Activated B cell treated with CpG ODN at 0.5 μM for 24 hours (primary cell): ENCODE data around the gene NCK1. TPM values are rescaled to one million over a fixed set of nuclear protein-coding genes. Genes with fewer than 3 reads are reported as not detected.

Experiments
- ATAC-seq: fragments of 200-7000 bp; cut with Tn5 transposase; one replicate; pipeline ENCODE4 v1.10.0; 2021; ENCODE audit warnings: low read depth, mild to moderate bottlenecking, moderate library complexity
- CTCF ChIA-PET: fragments of 350-600 bp; sonication (Branson Sonifier 250); formaldehyde crosslinking; loops from one replicate; lab custom pipeline; 2021; ENCODE audit warnings: antibody characterized with exemption; lab: Charles Lee
- POLR2A ChIA-PET: fragments of 350-600 bp; sonication (Branson Sonifier 250); formaldehyde crosslinking; loops from one replicate; lab custom pipeline; 2021; ENCODE audit warnings: antibody characterized with exemption; lab: Charles Lee
- DNase-seq: peaks from one replicate; pipeline ENCODE4 v3.0.0; 2022
- H3K27ac Mint-ChIP-seq: one replicate; pipeline ENCODE4 v1.8.0; 2020; ENCODE audit warnings: mixed read lengths
- H3K27me3 Mint-ChIP-seq: one replicate; pipeline ENCODE4 v1.8.0; 2021; ENCODE audit warnings: mixed read lengths
- H3K36me3 Mint-ChIP-seq: one replicate; pipeline ENCODE4 v1.8.0; 2021; ENCODE audit warnings: low read depth, mixed read lengths
- H3K4me1 Mint-ChIP-seq: one replicate; pipeline ENCODE4 v1.8.0; 2021; ENCODE audit warnings: mixed read lengths
- H3K4me3 Mint-ChIP-seq: one replicate; pipeline ENCODE4 v1.8.0; 2020; ENCODE audit warnings: mild to moderate bottlenecking, mixed read lengths
- H3K9me3 Mint-ChIP-seq: one replicate; pipeline ENCODE4 v1.8.0; 2020; ENCODE audit warnings: mixed read lengths
- intact Hi-C: fragments of 100-400 bp; cut with micrococcal nuclease; formaldehyde crosslinking; loops from one replicate; pipeline ENCODE4 v1.15.1; 2024
- total RNA-seq: library from RNA; stranded (reverse); gene quantifications from 2 replicates; pipeline ENCODE4 v1.2.3, GENCODE V29; 2022
- TF ChIP-seq, protein P1 (sequence below): fragments of 200-600 bp; IDR thresholded peaks from one replicate; pipeline ENCODE4 v1.8.0; 2022; ENCODE audit warnings: antibody characterized with exemption, mild to moderate bottlenecking

The NCK1 gene
- total RNA-seq, 1 donor from 2014 or later, result 29.7 TPM

DNA sequence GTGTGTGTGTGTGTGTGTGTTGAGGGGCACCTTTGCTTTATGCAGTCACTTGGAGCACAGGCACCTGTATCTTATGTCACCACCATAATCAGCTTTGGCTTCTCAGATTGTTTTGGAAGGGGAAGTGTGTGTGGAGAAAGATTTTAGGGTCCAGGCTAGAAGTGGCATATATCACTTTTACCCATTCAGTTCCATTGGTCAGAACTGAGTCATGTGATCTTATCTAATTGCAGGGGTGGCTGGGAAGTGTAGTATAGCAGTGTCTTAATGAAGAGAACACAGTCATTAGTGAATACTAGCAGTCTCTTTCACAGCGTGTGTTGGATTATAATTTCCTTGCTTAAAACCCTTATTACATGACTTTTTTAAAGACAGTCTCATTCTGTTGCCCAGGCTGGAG is 20.6 kb downstream of the NCK1 start:
- intact Hi-C loops, result no loop called here
- ChIA-PET POLR2A (no interaction called here), CTCF (no interaction called here)
- Mint-ChIP-seq H3K27ac (no peak overlapping the region), H3K9me3 (no peaks in the 10 kb centered on the region), H3K27me3 (no peaks in the 10 kb centered on the region), H3K4me3 (no peak overlapping the region), H3K4me1 (peaks cover 68% of the 10 kb centered on the region), H3K36me3 (peaks cover 7% of the 10 kb centered on the region)
- DNase-seq (no peak), ATAC-seq (peak; percentile 50)
- TF ChIP-seq, protein P1, sequence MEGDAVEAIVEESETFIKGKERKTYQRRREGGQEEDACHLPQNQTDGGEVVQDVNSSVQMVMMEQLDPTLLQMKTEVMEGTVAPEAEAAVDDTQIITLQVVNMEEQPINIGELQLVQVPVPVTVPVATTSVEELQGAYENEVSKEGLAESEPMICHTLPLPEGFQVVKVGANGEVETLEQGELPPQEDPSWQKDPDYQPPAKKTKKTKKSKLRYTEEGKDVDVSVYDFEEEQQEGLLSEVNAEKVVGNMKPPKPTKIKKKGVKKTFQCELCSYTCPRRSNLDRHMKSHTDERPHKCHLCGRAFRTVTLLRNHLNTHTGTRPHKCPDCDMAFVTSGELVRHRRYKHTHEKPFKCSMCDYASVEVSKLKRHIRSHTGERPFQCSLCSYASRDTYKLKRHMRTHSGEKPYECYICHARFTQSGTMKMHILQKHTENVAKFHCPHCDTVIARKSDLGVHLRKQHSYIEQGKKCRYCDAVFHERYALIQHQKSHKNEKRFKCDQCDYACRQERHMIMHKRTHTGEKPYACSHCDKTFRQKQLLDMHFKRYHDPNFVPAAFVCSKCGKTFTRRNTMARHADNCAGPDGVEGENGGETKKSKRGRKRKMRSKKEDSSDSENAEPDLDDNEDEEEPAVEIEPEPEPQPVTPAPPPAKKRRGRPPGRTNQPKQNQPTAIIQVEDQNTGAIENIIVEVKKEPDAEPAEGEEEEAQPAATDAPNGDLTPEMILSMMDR, result no peak

DNA sequence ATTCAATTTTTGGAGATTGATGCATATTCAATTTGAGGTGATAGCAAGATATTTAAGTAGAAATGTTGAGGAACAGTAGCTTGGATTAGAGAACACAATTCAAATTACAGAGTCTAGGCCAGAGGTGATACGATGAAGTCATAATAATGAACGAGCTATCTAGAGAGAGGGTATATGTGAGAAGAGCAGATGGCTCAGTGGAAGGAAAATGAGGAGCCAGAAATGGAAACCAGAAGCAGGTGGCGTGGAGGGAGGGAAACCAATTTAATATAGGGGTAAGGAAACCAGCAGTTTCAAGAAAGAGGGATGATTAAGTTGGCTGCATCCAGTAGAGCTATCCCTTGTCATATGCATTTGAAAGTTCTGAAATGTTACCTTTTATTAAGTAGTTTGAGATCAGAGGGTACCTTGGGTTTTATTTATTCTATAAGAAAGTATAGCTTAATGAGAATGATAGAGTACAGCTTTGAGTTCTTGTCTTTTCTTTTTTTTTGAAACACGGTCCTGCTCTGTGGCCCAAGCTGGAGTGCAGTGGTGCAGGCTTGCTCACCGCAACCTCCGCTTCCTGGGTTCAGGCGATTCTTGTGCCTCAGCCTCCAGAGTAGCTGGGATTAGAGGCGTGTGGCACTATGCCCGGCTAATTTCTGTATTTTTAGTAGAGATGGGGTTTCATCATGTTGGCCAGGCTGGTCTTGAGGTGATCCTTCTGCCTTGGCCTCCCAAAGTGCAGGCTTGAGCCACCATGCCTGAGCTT is 22.1 kb downstream of the NCK1 start:
- TF ChIP-seq, protein P1, result no peak
- Mint-ChIP-seq H3K36me3 (peaks cover 11% of the 10 kb centered on the region), H3K27me3 (no peaks in the 10 kb centered on the region), H3K4me1 (peaks cover 69% of the 10 kb centered on the region), H3K4me3 (no peak overlapping the region), H3K9me3 (no peaks in the 10 kb centered on the region), H3K27ac (peak overlapping the region; percentile 6)
- ATAC-seq (no peak), DNase-seq (no peak)
- intact Hi-C loops, result loop anchor here (2.0 kb wide), 1 partner anchor 17 kb away; no protein-coding TSS in a partner anchor
- CTCF ChIA-PET, result interaction anchor here (0.6 kb wide), 1 partner anchor 437 kb away, joined by 3 read pairs; no protein-coding TSS in a partner anchor
- POLR2A ChIA-PET, result interaction anchor here (0.9 to 1.5 kb wide), 2 partner anchors 21 to 22 kb away, joined by 3 read pairs; partner anchors contain the start of gene NCK1

DNA sequence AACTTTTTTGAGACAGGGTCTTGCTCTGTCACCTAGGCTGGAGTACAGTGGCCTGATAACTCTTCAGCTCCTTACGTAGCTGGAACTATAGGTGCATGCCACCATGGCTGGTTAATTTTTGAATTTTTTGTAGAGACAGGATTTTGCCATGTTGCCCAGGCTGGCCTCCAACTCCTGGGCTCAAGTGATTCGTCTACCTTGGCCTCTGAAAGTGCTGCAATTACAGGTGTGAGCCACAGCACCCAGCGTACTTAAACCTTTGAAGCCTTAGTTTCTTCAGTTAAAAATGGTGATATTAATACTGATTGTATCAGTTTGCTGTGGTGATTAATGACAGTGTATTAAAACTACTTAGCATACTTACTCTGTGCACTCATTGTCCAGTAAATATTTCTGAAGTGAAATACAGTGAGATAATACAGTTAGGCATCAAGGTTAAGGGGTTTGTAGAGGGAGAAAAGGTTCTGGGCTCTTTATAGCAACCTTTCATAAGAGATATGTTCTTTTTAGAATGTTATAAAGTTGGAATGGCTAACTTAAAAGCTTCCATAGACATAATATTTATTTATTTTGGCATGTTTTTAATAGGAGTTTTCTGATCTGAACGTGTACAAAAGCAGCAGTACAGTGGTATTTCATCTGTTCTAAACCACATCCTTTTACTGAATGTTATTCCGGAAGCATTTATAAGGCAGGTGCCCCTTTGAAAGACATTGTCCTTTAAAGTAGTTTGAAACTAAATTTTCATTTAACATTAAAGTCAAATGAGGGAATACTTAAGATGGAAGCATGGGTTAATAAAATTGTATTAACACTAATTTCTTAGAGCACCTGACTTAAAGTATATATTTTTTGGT is 23.6 kb downstream of the NCK1 start:
- H3K36me3 Mint-ChIP-seq, result peaks cover 19% of the 10 kb centered on the region
- ATAC-seq, result peak; percentile 37
- intact Hi-C loops, result loop anchor here (2.0 kb wide), 1 partner anchor 15 kb away; no protein-coding TSS in a partner anchor
- TF ChIP-seq, protein P1, result no peak
- H3K9me3 Mint-ChIP-seq, result peaks cover under 1% of the 10 kb centered on the region
- H3K4me3 Mint-ChIP-seq, result peak overlapping the region; percentile 17
- ChIA-PET CTCF (no interaction called here), POLR2A (interaction anchor here (1.5 kb wide), 1 partner anchor 22 kb away, joined by 3 read pairs; no protein-coding TSS in a partner anchor)
- no peak for DNase-seq
- peaks cover 68% of the 10 kb centered on the region for H3K4me1 Mint-ChIP-seq
- H3K27me3 Mint-ChIP-seq, result no peaks in the 10 kb centered on the region
- peak overlapping the region; percentile 62 for H3K27ac Mint-ChIP-seq

DNA sequence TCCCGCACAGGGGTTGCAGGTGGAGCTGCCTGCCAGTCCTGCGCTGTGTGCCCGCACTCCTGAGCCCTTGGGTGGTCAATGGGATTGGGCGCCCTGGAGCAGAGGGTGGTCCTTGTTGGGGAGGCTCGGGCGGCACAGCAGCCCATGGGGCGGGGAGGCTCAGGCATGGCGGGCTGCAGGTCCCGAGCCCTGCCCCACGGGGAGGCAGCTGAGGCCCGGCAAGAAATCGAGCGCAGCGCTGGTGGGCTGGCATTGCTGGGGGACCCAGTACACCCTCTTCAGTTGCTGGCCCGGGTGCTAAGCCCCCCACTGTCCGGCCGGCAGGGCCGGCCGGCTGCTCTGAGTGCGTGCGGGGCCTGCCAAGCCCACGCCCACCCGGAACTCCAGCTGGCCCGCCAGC is 27.9 kb downstream of the NCK1 start:
- CTCF ChIA-PET, result no interaction called here
- POLR2A ChIA-PET, result interaction anchor here (0.6 kb wide), 1 partner anchor 28 kb away, joined by 3 read pairs; no protein-coding TSS in a partner anchor
- Mint-ChIP-seq H3K27me3 (no peaks in the 10 kb centered on the region), H3K4me1 (peaks cover 60% of the 10 kb centered on the region), H3K4me3 (no peak overlapping the region), H3K27ac (no peak overlapping the region), H3K9me3 (peaks cover 3% of the 10 kb centered on the region), H3K36me3 (peaks cover 42% of the 10 kb centered on the region)
- intact Hi-C loops, result no loop called here
- no peak for ATAC-seq
- TF ChIP-seq, protein P1, result no peak
- no peak for DNase-seq
